Activated naive CD4-positive, alpha-beta T cell treated with anti-CD3 and anti-CD28 coated beads, Interleukin-2, amount 50 U/mL, for 72 hours (primary cell): ENCODE results near the gene ITCH. TPM values are rescaled to one million over a fixed set of nuclear protein-coding genes. Genes with fewer than 3 reads are reported as not detected.
A peak's percentile ranks its signal among the peaks of the same experiment; 100 is the strongest.

Source experiments
- ATAC-seq, 2 donors: fragments of 150-1000 bp; cut with Tn5 transposase; 2 replicates each; pipeline ENCODE4 v1.10.0; 2021; ENCODE audit warnings: mild to moderate bottlenecking in 2 of 2, moderate library complexity in 2 of 2
- DNase-seq, 2 donors: peaks; one replicate each; pipeline ENCODE4 v3.0.0; 2021 to 2022; ENCODE audit warnings: low spot score in 2 of 2
- H3K27ac Mint-ChIP-seq, 2 donors: one replicate each; pipeline ENCODE4 v1.8.0; 2022; ENCODE audit warnings: mild to moderate bottlenecking in 2 of 2, mixed read lengths in 2 of 2
- H3K36me3 Mint-ChIP-seq, 2 donors: one replicate each; pipeline ENCODE4 v1.8.0; 2022; ENCODE audit warnings: mixed read lengths in 2 of 2
- H3K9me3 Mint-ChIP-seq, 2 donors: one replicate each; pipeline ENCODE4 v1.8.0; 2022; ENCODE audit warnings: mixed read lengths in 2 of 2
- total RNA-seq, 2 donors: library from RNA; stranded (reverse); gene quantifications; one replicate each; pipeline ENCODE4 v1.2.3, GENCODE V29; 2022

Gene ITCH
- total RNA-seq, 2 donors from 2014 or later = 37.4 to 49.5 TPM

GRCh38 chr20:34522969-34523871, 160.1 kb downstream of the ITCH start:
- H3K36me3 Mint-ChIP-seq = peaks cover 0 to 5% of the 10 kb centered on the region in 2 donors
- no peaks in the 10 kb centered on the region for H3K9me3 Mint-ChIP-seq
- peak in 1 of 2 donors; percentile 48 for DNase-seq
- peak; percentile 51 to 85 for ATAC-seq
- peak overlapping the region in 1 of 2 donors; percentile 22 for H3K27ac Mint-ChIP-seq

- Mint-ChIP-seq H3K9me3 (no peaks in the 10 kb centered on the region), H3K27ac (no peak overlapping the region), H3K36me3 (no peaks in the 10 kb centered on the region)
- ATAC-seq (no peak), DNase-seq (no peak)
These were observed 161.4 kb downstream of the ITCH start for GRCh38 chr20:34524426-34524825.

- ATAC-seq (no peak), DNase-seq (no peak)
- no peaks in the 10 kb centered on the region for H3K36me3 Mint-ChIP-seq
- H3K9me3 Mint-ChIP-seq = no peaks in the 10 kb centered on the region
- peak overlapping the region in 1 of 2 donors; percentile 21 for H3K27ac Mint-ChIP-seq
These were observed 162.3 kb downstream of the ITCH start for GRCh38 chr20:34525342-34525708.

- no peaks in the 10 kb centered on the region for H3K9me3 Mint-ChIP-seq
- DNase-seq (no peak), ATAC-seq (no peak)
- peak overlapping the region; percentile 21 to 67 for H3K27ac Mint-ChIP-seq
- no peaks in the 10 kb centered on the region for H3K36me3 Mint-ChIP-seq
These were observed 162.8 kb downstream of the ITCH start for GRCh38 chr20:34525709-34526416.

DNA sequence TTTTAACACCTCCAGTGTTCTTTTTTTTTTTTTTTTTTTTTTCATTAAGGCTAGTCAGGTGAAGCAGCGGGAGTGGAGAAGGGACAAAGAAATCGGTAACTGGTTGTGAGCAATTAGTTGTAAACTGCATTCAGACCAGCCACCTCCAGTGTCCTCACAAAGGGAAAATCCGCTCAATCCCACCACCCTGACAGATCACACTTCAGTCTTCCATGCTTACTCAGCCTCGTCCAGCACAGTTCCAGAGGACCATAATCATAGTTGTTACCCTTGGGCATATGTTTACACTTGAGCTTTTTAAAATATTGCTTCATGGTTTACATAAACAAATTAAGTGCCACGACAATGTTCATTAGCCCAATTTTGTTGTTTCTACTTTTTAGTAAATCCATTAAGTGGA, 163.4 kb downstream of the ITCH start:
- DNase-seq (no peak), ATAC-seq (no peak)
- Mint-ChIP-seq H3K36me3 (no peaks in the 10 kb centered on the region), H3K27ac (no peak overlapping the region), H3K9me3 (no peaks in the 10 kb centered on the region)

DNA sequence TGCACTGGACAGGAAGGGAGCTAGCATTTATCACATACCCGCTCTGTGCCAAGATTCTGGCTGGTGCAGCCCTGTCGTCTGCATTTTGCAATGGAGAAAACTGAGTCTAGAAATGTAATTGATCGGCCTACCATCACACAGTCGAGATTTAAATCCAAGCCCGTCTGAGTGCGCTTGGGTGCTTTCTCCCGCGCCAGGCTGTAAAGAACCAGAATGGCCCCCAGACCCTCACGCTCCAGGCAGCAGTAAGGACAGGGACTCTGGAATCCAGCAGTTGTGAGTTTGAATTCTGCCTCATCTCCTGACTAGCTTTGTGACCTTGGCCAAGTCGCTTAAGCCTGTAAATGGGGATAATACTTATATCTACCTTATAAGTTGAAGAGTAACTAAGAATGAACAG, 163.9 kb downstream of the ITCH start:
- Mint-ChIP-seq H3K9me3 (no peaks in the 10 kb centered on the region), H3K27ac (peak overlapping the region in 1 of 2 donors; percentile 82), H3K36me3 (no peaks in the 10 kb centered on the region)
- DNase-seq = no peak
- ATAC-seq = no peak

- Mint-ChIP-seq H3K9me3 (no peaks in the 10 kb centered on the region), H3K27ac (no peak overlapping the region), H3K36me3 (no peaks in the 10 kb centered on the region)
- no peak for DNase-seq
- no peak for ATAC-seq
These were observed 165.8 kb downstream of the ITCH start for GRCh38 chr20:34528921-34529297.

DNA sequence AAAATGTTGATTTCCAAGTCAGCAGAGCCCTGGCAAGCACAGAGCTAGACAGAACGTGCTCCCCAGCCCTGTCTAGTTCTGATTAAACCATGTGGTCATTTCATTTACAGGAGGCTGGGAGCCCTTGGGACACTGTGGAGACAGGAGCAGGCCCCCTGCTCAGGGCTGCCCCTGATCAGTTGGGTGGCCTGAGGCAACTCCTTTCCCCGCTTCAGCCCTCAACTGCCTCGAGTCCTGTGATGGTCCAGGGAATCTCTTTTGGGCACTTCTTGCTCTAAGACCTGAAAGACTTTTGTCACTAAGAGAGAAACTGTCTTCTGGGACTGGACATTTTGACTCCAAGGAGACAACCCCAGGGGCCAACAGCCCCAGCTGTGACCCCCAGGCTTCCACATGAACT, 166.7 kb downstream of the ITCH start:
- no peak for ATAC-seq
- Mint-ChIP-seq H3K36me3 (no peaks in the 10 kb centered on the region), H3K27ac (no peak overlapping the region), H3K9me3 (no peaks in the 10 kb centered on the region)
- no peak for DNase-seq

- no peaks in the 10 kb centered on the region for H3K36me3 Mint-ChIP-seq
- ATAC-seq (no peak), DNase-seq (no peak)
- H3K9me3 Mint-ChIP-seq = no peaks in the 10 kb centered on the region
- peak overlapping the region in 1 of 2 donors; percentile 40 for H3K27ac Mint-ChIP-seq
These were observed 167.3 kb downstream of the ITCH start for GRCh38 chr20:34530342-34530741.

- ATAC-seq (no peak), DNase-seq (no peak)
- H3K36me3 Mint-ChIP-seq = no peaks in the 10 kb centered on the region
- H3K27ac Mint-ChIP-seq = no peak overlapping the region
- no peaks in the 10 kb centered on the region for H3K9me3 Mint-ChIP-seq
These were observed 168.7 kb downstream of the ITCH start for GRCh38 chr20:34531608-34532265.

GRCh38 chr20:34532320-34532719, 169.2 kb downstream of the ITCH start:
- H3K27ac Mint-ChIP-seq = no peak overlapping the region
- DNase-seq (no peak), ATAC-seq (no peak)
- H3K36me3 Mint-ChIP-seq = no peaks in the 10 kb centered on the region
- H3K9me3 Mint-ChIP-seq = no peaks in the 10 kb centered on the region

GRCh38 chr20:34532756-34533155, 169.7 kb downstream of the ITCH start:
- ATAC-seq (no peak), DNase-seq (no peak)
- Mint-ChIP-seq H3K36me3 (no peaks in the 10 kb centered on the region), H3K27ac (no peak overlapping the region), H3K9me3 (no peaks in the 10 kb centered on the region)

DNA sequence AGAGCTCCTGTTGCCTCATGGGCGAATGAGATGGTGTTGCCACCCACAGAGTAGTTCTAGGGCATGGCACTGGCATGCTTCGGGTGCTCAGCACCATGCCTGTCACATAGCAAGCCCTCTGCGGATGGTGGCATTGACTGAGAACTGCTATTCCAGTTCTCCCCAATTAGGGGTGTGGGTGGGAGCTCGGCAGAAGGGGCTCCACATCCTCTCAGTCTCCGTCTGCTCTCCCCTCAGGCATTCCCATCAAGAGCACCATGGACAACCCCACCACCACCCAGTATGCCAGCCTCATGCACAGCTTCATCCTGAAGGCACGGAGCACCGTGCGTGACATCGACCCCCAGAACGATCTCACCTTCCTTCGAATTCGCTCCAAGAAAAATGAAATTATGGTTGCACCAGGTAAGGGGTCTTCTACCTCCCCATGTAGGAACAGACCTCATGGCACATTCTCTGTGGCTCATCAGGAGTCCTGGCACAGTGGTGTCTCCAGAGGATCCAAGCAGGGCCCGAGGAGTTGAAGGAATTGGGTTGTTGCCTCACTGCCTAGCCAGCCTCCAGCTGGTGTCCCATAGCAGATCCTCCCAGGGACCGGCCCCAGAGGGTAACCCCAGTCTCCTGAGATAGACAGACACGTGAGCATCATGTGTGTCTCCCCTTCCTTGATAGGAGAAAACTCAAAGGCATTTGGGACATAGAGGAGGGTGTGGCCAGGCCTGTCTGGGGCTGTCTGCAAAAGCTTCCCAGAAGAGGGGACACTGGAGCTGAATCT, 171.5 kb downstream of the ITCH start:
- DNase-seq = no peak
- ATAC-seq = no peak
- Mint-ChIP-seq H3K36me3 (no peaks in the 10 kb centered on the region), H3K27ac (peak overlapping the region in 1 of 2 donors; percentile 44), H3K9me3 (no peaks in the 10 kb centered on the region)

DNA sequence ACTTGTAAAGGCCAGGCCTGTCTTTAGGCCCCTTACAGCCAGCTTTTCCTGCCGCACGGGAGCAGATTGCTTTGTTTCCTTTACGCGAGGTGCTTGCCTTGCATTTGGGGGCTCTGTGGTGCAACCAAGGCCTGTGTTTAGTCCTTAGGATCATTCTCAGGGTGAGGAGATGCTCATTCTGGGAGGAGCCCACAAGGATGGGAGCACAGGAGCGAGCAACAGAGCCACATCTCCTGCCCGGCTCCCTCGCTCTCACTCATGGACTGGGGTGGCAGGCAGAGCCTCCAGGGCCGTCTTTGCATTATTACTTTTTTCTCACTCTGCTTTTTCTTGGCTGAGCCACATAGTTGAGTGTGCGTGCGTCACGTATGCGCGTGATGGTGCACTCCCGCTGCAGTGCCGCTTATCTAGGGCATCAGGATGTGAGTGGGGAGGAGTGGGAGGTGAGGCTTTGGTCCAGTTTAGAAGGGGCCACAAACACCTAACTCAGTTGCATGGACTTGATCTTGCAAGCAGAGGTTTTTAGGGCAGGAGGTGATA, 172.3 kb downstream of the ITCH start:
- no peak for DNase-seq
- no peak for ATAC-seq
- peak overlapping the region in 1 of 2 donors; percentile 24 for H3K27ac Mint-ChIP-seq
- H3K9me3 Mint-ChIP-seq = no peaks in the 10 kb centered on the region
- H3K36me3 Mint-ChIP-seq = no peaks in the 10 kb centered on the region

- H3K36me3 Mint-ChIP-seq = no peaks in the 10 kb centered on the region
- H3K27ac Mint-ChIP-seq = no peak overlapping the region
- ATAC-seq (no peak), DNase-seq (no peak)
- H3K9me3 Mint-ChIP-seq = no peaks in the 10 kb centered on the region
These were observed 172.8 kb downstream of the ITCH start for GRCh38 chr20:34535857-34536256.

- peak; percentile 48 to 63 for ATAC-seq
- peak in 1 of 2 donors; percentile 45 for DNase-seq
- H3K9me3 Mint-ChIP-seq = no peaks in the 10 kb centered on the region
- no peak overlapping the region for H3K27ac Mint-ChIP-seq
- no peaks in the 10 kb centered on the region for H3K36me3 Mint-ChIP-seq
These were observed 173.8 kb downstream of the ITCH start for GRCh38 chr20:34536798-34537394.
